T-cell (primary cell): ENCODE results near the gene TMEM38A. TPM values are rescaled to one million over a fixed set of nuclear protein-coding genes. Genes with fewer than 3 reads are reported as not detected.

Experiments
- ATAC-seq, 4 experiments: fragments of 200-7000 bp in 3 of 4; fragments of 150-1000 bp in 1 of 4; cut with Tn5 transposase; replicated peaks in 1 of 4; 1 replicate in 3 of 4; 2 replicates in 1 of 4; pipeline ENCODE4 v1.10.0; 2021; ENCODE audit warnings: moderate library complexity in 3 of 4, mild to moderate bottlenecking in 2 of 4, moderate number of reproducible peaks in 1 of 4
- CTCF ChIA-PET, 2 donors: fragments of 300-600 bp; sonication (Branson Sonifier 250); formaldehyde crosslinking; loops; one replicate each; lab custom pipeline; 2022; ENCODE audit warnings: antibody characterized with exemption in 2 of 2; lab: Charles Lee
- POLR2A ChIA-PET, 2 donors: fragments of 300-600 bp; sonication (Branson Sonifier 250); formaldehyde crosslinking; loops; one replicate each; lab custom pipeline; 2022; ENCODE audit warnings: antibody characterized with exemption in 2 of 2; lab: Charles Lee
- DNase-seq, 35 experiments: peaks; one replicate each; pipeline versions ENCODE4 v3.0.0 to v3.0.0-alpha.2; 2013 to 2023
- H3K27ac ChIP-seq: one replicate; pipeline ENCODE4 v1.5.1; 2013; ENCODE audit warnings: low read length
- H3K27me3 ChIP-seq, 2 experiments: replicated peaks in 1 of 2; 1 replicate in 1 of 2; 2 replicates in 1 of 2; pipeline versions ENCODE4 v1.6.1 to v1.7.0; 2013; ENCODE audit warnings: low read length in 1 of 2, mixed read lengths in 1 of 2; ENCODE audit not compliant: control insufficient read depth in 2 of 2, insufficient read depth in 2 of 2; ENCODE audit errors: extremely low read depth in 1 of 2
- H3K36me3 ChIP-seq, 2 donors: 1 replicate in 1 of 2; 2 replicates in 1 of 2; pipeline versions ENCODE4 v1.6.1 to v1.7.0; 2013; ENCODE audit warnings: low read length in 1 of 2; ENCODE audit not compliant: control insufficient read depth in 2 of 2, insufficient read depth in 1 of 2; ENCODE audit errors: extremely low read depth in 1 of 2
- H3K4me1 ChIP-seq, 2 experiments: 1 replicate in 1 of 2; 2 replicates in 1 of 2; pipeline versions ENCODE4 v1.6.1 to v1.7.0; 2013; ENCODE audit warnings: low read length in 2 of 2, mixed read lengths in 1 of 2; ENCODE audit not compliant: insufficient read depth in 2 of 2, control insufficient read depth in 1 of 2; ENCODE audit errors: extremely low read depth in 1 of 2
- H3K4me3 ChIP-seq, 2 donors: 1 replicate in 1 of 2; 2 replicates in 1 of 2; pipeline versions ENCODE4 v1.5.1 to v1.7.0; 2013; ENCODE audit warnings: mild to moderate bottlenecking in 2 of 2, low read length in 1 of 2, moderate library complexity in 1 of 2; ENCODE audit not compliant: control insufficient read depth in 1 of 2; ENCODE audit errors: extremely low read depth in 1 of 2
- H3K9me3 ChIP-seq: 2 replicates; pipeline ENCODE4 v1.7.0; 2013
- H3K27ac Mint-ChIP-seq, 2 donors: one replicate each; pipeline ENCODE4 v1.8.0; 2020 to 2021; ENCODE audit warnings: mild to moderate bottlenecking in 2 of 2, mixed read lengths in 2 of 2
- H3K27me3 Mint-ChIP-seq, 2 donors: one replicate each; pipeline ENCODE4 v1.8.0; 2021 to 2022; ENCODE audit warnings: mixed read lengths in 2 of 2
- H3K36me3 Mint-ChIP-seq: one replicate; pipeline ENCODE4 v1.8.0; 2021; ENCODE audit warnings: mixed read lengths
- H3K4me1 Mint-ChIP-seq, 3 donors: one replicate each; pipeline ENCODE4 v1.8.0; 2020 to 2022; ENCODE audit warnings: mixed read lengths in 3 of 3, mild to moderate bottlenecking in 1 of 3
- H3K4me3 Mint-ChIP-seq, 3 donors: one replicate each; pipeline ENCODE4 v1.8.0; 2020 to 2022; ENCODE audit warnings: mild to moderate bottlenecking in 3 of 3, mixed read lengths in 3 of 3, moderate library complexity in 3 of 3
- H3K9me3 Mint-ChIP-seq, 3 donors: one replicate each; pipeline ENCODE4 v1.8.0; 2020 to 2022; ENCODE audit warnings: mixed read lengths in 3 of 3
- WGBS: methylation state at CpG from one replicate; pipeline ENCODE4 v1.1.5; 2013; ENCODE audit warnings: missing lambda C conversion rate; ENCODE audit not compliant: insufficient coverage; 5-methylcytosine and 5-hydroxymethylcytosine counted together
- total RNA-seq, 35 experiments: library from RNA in 6 of 35; stranded (reverse) in 6 of 35; fragments of 120-200 nt in 1 of 35; gene quantifications; one replicate each; pipeline versions ENCODE4 v1.2.1 to v1.2.4 and lab custom pipeline; 2013 to 2026

Gene TMEM38A
- total RNA-seq, 5 donors from 2014 or later (not counting 1 experiment from before 2014, with no cell fraction given) = 0.45 to 2.0 (median 0.77) TPM

- Mint-ChIP-seq H3K27ac (no peak overlapping the region), H3K9me3 (no peaks in the 10 kb centered on the region), H3K27me3 (no peaks in the 10 kb centered on the region), H3K4me3 (no peak overlapping the region), H3K4me1 (peaks cover 77 to 94% (median 92%) of the 10 kb centered on the region in 3 donors), H3K36me3 (no peaks in the 10 kb centered on the region)
- Histone ChIP-seq H3K27me3 (no peaks in the 10 kb centered on the region), H3K4me3 (no peak overlapping the region), H3K4me1 (peaks cover 12 to 64% of the 10 kb centered on the region in 2 experiments), H3K9me3 (no peaks in the 10 kb centered on the region), H3K36me3 (peaks cover 0 to 2% of the 10 kb centered on the region in 2 donors), H3K27ac (no peak overlapping the region)
- POLR2A ChIA-PET = interaction anchor here in 1 of 2 donors (0.7 kb wide), 1 partner anchor 13 kb away, joined by 3 read pairs; no protein-coding TSS in a partner anchor
- CTCF ChIA-PET = interaction anchor here in 1 of 2 donors (1.6 kb wide), 1 partner anchor 34 kb away, joined by 3 read pairs; no protein-coding TSS in a partner anchor
- ATAC-seq (no peak), DNase-seq (no peak)
- WGBS = 95% methylated on average over 7 of the region's 7 CpGs
Observed at GRCh38 chr19:16618248-16618647, 42.7 kb upstream of the TMEM38A start.

- H3K9me3 Mint-ChIP-seq = no peaks in the 10 kb centered on the region
- no peaks in the 10 kb centered on the region for H3K27me3 Mint-ChIP-seq
- H3K4me3 ChIP-seq = no peak overlapping the region
- H3K4me1 Mint-ChIP-seq = peaks cover 87 to 94% (median 91%) of the 10 kb centered on the region in 3 donors
- H3K27ac Mint-ChIP-seq = no peak overlapping the region
- no peak overlapping the region for H3K27ac ChIP-seq
- no peaks in the 10 kb centered on the region for H3K9me3 ChIP-seq
- ChIA-PET POLR2A (interaction anchor here in 1 of 2 donors (1.1 kb wide), 1 partner anchor 53 kb away, joined by 3 read pairs; no protein-coding TSS in a partner anchor), CTCF (no interaction called here)
- ATAC-seq = no peak
- no peaks in the 10 kb centered on the region for H3K36me3 Mint-ChIP-seq
- 75% methylated on average over 3 of the region's 7 CpGs for WGBS
- H3K4me3 Mint-ChIP-seq = no peak overlapping the region
- no peak for DNase-seq
- peaks cover 4 to 14% of the 10 kb centered on the region in 2 donors for H3K36me3 ChIP-seq
- H3K4me1 ChIP-seq = peaks cover 12 to 64% of the 10 kb centered on the region in 2 experiments
- H3K27me3 ChIP-seq = no peaks in the 10 kb centered on the region
Observed at GRCh38 chr19:16619457-16619856, 41.5 kb upstream of the TMEM38A start.

GRCh38 chr19:16620018-16620417, 40.9 kb upstream of the TMEM38A start:
- H3K9me3 ChIP-seq = no peaks in the 10 kb centered on the region
- H3K9me3 Mint-ChIP-seq = no peaks in the 10 kb centered on the region
- WGBS = no CpG with 5 or more reads among the region's 5 CpGs
- peaks cover 6 to 18% of the 10 kb centered on the region in 2 donors for H3K36me3 ChIP-seq
- no peak overlapping the region for H3K4me3 ChIP-seq
- ATAC-seq (no peak), DNase-seq (no peak)
- H3K27ac ChIP-seq = no peak overlapping the region
- no peaks in the 10 kb centered on the region for H3K27me3 ChIP-seq
- ChIA-PET POLR2A (no interaction called here), CTCF (no interaction called here)
- H3K4me3 Mint-ChIP-seq = no peak overlapping the region
- H3K4me1 ChIP-seq = peaks cover 8 to 63% of the 10 kb centered on the region in 2 experiments
- H3K27ac Mint-ChIP-seq = no peak overlapping the region
- H3K27me3 Mint-ChIP-seq = no peaks in the 10 kb centered on the region
- H3K4me1 Mint-ChIP-seq = peaks cover 88 to 94% (median 92%) of the 10 kb centered on the region in 3 donors
- no peaks in the 10 kb centered on the region for H3K36me3 Mint-ChIP-seq

GRCh38 chr19:16620584-16620983, 40.4 kb upstream of the TMEM38A start:
- Histone ChIP-seq H3K4me3 (no peak overlapping the region), H3K27ac (no peak overlapping the region), H3K4me1 (peaks cover 5 to 61% of the 10 kb centered on the region in 2 experiments), H3K9me3 (no peaks in the 10 kb centered on the region), H3K27me3 (no peaks in the 10 kb centered on the region), H3K36me3 (peaks cover 6 to 23% of the 10 kb centered on the region in 2 donors)
- CTCF ChIA-PET = no interaction called here
- WGBS = 100% methylated on average over 1 of the region's 3 CpGs
- no peaks in the 10 kb centered on the region for H3K27me3 Mint-ChIP-seq
- no peaks in the 10 kb centered on the region for H3K9me3 Mint-ChIP-seq
- no peak overlapping the region for H3K27ac Mint-ChIP-seq
- ATAC-seq (no peak), DNase-seq (no peak)
- POLR2A ChIA-PET = no interaction called here
- H3K36me3 Mint-ChIP-seq = peaks cover 4% of the 10 kb centered on the region
- H3K4me3 Mint-ChIP-seq = no peak overlapping the region
- H3K4me1 Mint-ChIP-seq = peaks cover 88 to 95% (median 92%) of the 10 kb centered on the region in 3 donors

- H3K27ac ChIP-seq = no peak overlapping the region
- H3K9me3 ChIP-seq = no peaks in the 10 kb centered on the region
- Mint-ChIP-seq H3K27ac (no peak overlapping the region), H3K36me3 (peaks cover 4% of the 10 kb centered on the region), H3K4me1 (peaks cover 88 to 95% (median 92%) of the 10 kb centered on the region in 3 donors), H3K27me3 (no peaks in the 10 kb centered on the region), H3K9me3 (no peaks in the 10 kb centered on the region), H3K4me3 (no peak overlapping the region)
- H3K36me3 ChIP-seq = peaks cover 6 to 25% of the 10 kb centered on the region in 2 donors
- ATAC-seq (no peak), DNase-seq (no peak)
- H3K27me3 ChIP-seq = no peaks in the 10 kb centered on the region
- ChIA-PET POLR2A (no interaction called here), CTCF (no interaction called here)
- 81% methylated on average over 6 of the region's 7 CpGs for WGBS
- peaks cover 9 to 58% of the 10 kb centered on the region in 2 experiments for H3K4me1 ChIP-seq
- no peak overlapping the region for H3K4me3 ChIP-seq
Observed at GRCh38 chr19:16621165-16621800, 39.7 kb upstream of the TMEM38A start.

GRCh38 chr19:16623066-16623465, 37.9 kb upstream of the TMEM38A start:
- ChIA-PET CTCF (no interaction called here), POLR2A (interaction anchor here in 1 of 2 donors (0.6 kb wide), 1 partner anchor 36 kb away, joined by 7 read pairs; no protein-coding TSS in a partner anchor)
- ATAC-seq (no peak), DNase-seq (no peak)
- no peaks in the 10 kb centered on the region for H3K27me3 ChIP-seq
- Mint-ChIP-seq H3K27me3 (no peaks in the 10 kb centered on the region), H3K36me3 (peaks cover 4% of the 10 kb centered on the region), H3K4me3 (no peak overlapping the region), H3K4me1 (peaks cover 81 to 84% (median 83%) of the 10 kb centered on the region in 3 donors), H3K9me3 (no peaks in the 10 kb centered on the region), H3K27ac (no peak overlapping the region)
- 100% methylated on average over 2 of the region's 2 CpGs for WGBS
- peaks cover 6 to 25% of the 10 kb centered on the region in 2 donors for H3K36me3 ChIP-seq
- H3K27ac ChIP-seq = no peak overlapping the region
- H3K4me3 ChIP-seq = no peak overlapping the region
- peaks cover 13 to 53% of the 10 kb centered on the region in 2 experiments for H3K4me1 ChIP-seq
- H3K9me3 ChIP-seq = no peaks in the 10 kb centered on the region
